HepG2 (cell line): ENCODE results near the gene SNAI1. TPM values are rescaled to one million over a fixed set of nuclear protein-coding genes. Genes with fewer than 3 reads are reported as not detected.

ENCODE experiments used
- EZH2 ChIP-seq: conservative IDR thresholded peaks from 2 replicates; pipeline ENCODE4 v1.6.1; 2012; ENCODE audit warnings: mild to moderate bottlenecking, low read depth, low read length, moderate library complexity
- GLI4 ChIP-seq: sonication (generic); formaldehyde crosslinking; IDR thresholded peaks from 2 replicates; pipeline ENCODE4 v1.5.1; 2020; ENCODE audit warnings: missing genetic modification reagents, mild to moderate bottlenecking, moderate library complexity, borderline replicate concordance
- KAT7 ChIP-seq: IDR thresholded peaks from 2 replicates; pipeline ENCODE4 v1.6.1; 2018; ENCODE audit warnings: borderline replicate concordance, missing compliant biosample characterization
- MBNL3 ChIP-seq: fragments of 250-450 bp; sonication (Bioruptor Pico); conservative IDR thresholded peaks from 2 replicates; pipeline ENCODE4 v1.8.0; 2022; ENCODE audit warnings: mild to moderate bottlenecking, inconsistent platforms
- PBX2 ChIP-seq: IDR thresholded peaks from 2 replicates; pipeline ENCODE4 v1.6.1; 2016; ENCODE audit warnings: control low read depth
- SSRP1 ChIP-seq: IDR thresholded peaks from 2 replicates; pipeline ENCODE4 v1.6.1; 2016; ENCODE audit warnings: control low read depth
- ZNF318 ChIP-seq: sonication (generic); formaldehyde crosslinking; IDR thresholded peaks from 2 replicates; pipeline ENCODE4 v1.4.0; 2020; ENCODE audit warnings: mild to moderate bottlenecking, missing genetic modification reagents
- ZNF598 ChIP-seq: sonication (generic); formaldehyde crosslinking; IDR thresholded peaks from 2 replicates; pipeline ENCODE4 v1.5.1; 2020; ENCODE audit warnings: mild to moderate bottlenecking, missing genetic modification reagents, borderline replicate concordance
- ZNF788 ChIP-seq: sonication (generic); formaldehyde crosslinking; IDR thresholded peaks from 2 replicates; pipeline ENCODE4 v1.5.0; 2020; ENCODE audit warnings: mild to moderate bottlenecking, missing genetic modification reagents, borderline replicate concordance
- ZSCAN25 ChIP-seq: sonication (generic); formaldehyde crosslinking; IDR thresholded peaks from 2 replicates; pipeline ENCODE4 v1.8.0; 2022; ENCODE audit warnings: mild to moderate bottlenecking, missing genetic modification reagents
- ZSCAN29 ChIP-seq: sonication (generic); formaldehyde crosslinking; conservative IDR thresholded peaks from 2 replicates; pipeline ENCODE4 v1.4.0; 2020; ENCODE audit warnings: mild to moderate bottlenecking, missing genetic modification reagents
- polyA plus RNA-seq, 8 experiments: library from polyadenylated mRNA; depleted of rRNA in 3 of 8; stranded (reverse) in 7 of 8; unstranded in 1 of 8; fragments of >200 nt; fragmentation: Illumina TruSeq in 4 of 8; extraction: Trizol in 4 of 8; gene quantifications; 2 replicates each; pipeline versions ENCODE4 v1.2.1 to v1.2.3, GENCODE V29; 2011 to 2016; ENCODE audit warnings: low read depth in 4 of 8, missing spikeins in 1 of 8, mixed read lengths in 1 of 8; ENCODE audit not compliant: insufficient read depth in 1 of 8
- total RNA-seq, 5 experiments: library from RNA; depleted of rRNA; stranded (reverse); fragments of >200 nt; fragmentation: Illumina TruSeq; extraction: Trizol; gene quantifications; 2 replicates each; pipeline ENCODE4 v1.2.3, GENCODE V29; 2016; ENCODE audit warnings: low read depth in 1 of 5
- TF ChIP-seq, protein P1 (sequence below), 2 experiments: sonication (generic) in 1 of 2; formaldehyde crosslinking in 1 of 2; IDR thresholded peaks; 2 replicates each; pipeline versions ENCODE4 v1.5.1 to v1.6.1; 2011 to 2020; ENCODE audit warnings: borderline replicate concordance in 1 of 2, low read depth in 1 of 2, low read length in 1 of 2, mild to moderate bottlenecking in 1 of 2, missing genetic modification reagents in 1 of 2, moderate library complexity in 1 of 2
- TF ChIP-seq, protein P2 (sequence below): sonication (generic); formaldehyde crosslinking; IDR thresholded peaks from 2 replicates; pipeline ENCODE4 v1.5.1; 2020; ENCODE audit warnings: mild to moderate bottlenecking, missing genetic modification reagents, borderline replicate concordance

SNAI1 gene
- total and polyA plus RNA-seq, 2 of the 13 experiments (the other 11 are each of a cell fraction or from before 2014, with no cell fraction given) = 1.3 to 1.4 TPM

GRCh38 chr20:49938173-49939163 lies 44.3 kb upstream of the SNAI1 start (continued):
- TF ChIP-seq ZNF318 (CRISPR knock-in tag) = 0 out of 2 replicates have a peak, but pooled peaks have one; percentile 68
- TF ChIP-seq, protein P1, sequence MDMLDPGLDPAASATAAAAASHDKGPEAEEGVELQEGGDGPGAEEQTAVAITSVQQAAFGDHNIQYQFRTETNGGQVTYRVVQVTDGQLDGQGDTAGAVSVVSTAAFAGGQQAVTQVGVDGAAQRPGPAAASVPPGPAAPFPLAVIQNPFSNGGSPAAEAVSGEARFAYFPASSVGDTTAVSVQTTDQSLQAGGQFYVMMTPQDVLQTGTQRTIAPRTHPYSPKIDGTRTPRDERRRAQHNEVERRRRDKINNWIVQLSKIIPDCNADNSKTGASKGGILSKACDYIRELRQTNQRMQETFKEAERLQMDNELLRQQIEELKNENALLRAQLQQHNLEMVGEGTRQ (IDR thresholded peaks at IDR 0.05; ENCODE audit: low read depth, low read length) = 0 out of 2 replicates have a peak, but pooled peaks have one; percentile 33
- TF ChIP-seq, protein P1 (CRISPR knock-in tag; IDR thresholded peaks at IDR 0.05; ENCODE audit: borderline replicate concordance) = no peak; the same call in 1 of the 2 replicates
- no peak for TF ChIP-seq MBNL3 (CRISPR knock-in tag)
- no peak for TF ChIP-seq EZH2
- TF ChIP-seq ZNF788 = 0 out of 2 replicates have a peak, but pooled peaks have one; percentile 31
- TF ChIP-seq KAT7 (CRISPR knock-in tag) = no peak
- peak; percentile 43; the same call in 1 of the 2 replicates for TF ChIP-seq ZNF598 (CRISPR knock-in tag)
- TF ChIP-seq ZSCAN25 (CRISPR knock-in tag) = 0 out of 2 replicates have a peak, but pooled peaks have one; percentile 26
- 0 out of 2 replicates have a peak, but pooled peaks have one; percentile 42 for TF ChIP-seq SSRP1 (CRISPR knock-in tag)
- TF ChIP-seq, protein P2, sequence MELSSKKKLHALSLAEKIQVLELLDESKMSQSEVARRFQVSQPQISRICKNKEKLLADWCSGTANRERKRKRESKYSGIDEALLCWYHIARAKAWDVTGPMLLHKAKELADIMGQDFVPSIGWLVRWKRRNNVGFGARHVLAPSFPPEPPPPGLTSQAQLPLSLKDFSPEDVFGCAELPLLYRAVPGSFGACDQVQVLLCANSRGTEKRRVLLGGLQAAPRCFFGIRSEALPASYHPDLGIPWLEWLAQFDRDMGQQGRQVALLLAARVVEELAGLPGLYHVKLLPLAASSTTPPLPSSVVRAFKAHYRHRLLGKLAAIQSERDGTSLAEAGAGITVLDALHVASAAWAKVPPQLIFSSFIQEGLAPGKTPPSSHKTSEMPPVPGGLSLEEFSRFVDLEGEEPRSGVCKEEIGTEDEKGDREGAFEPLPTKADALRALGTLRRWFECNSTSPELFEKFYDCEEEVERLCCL (CRISPR knock-in tag) = 0 out of 2 replicates have a peak, but pooled peaks have one; percentile 18
- 0 out of 2 replicates have a peak, but pooled peaks have one; percentile 11 for TF ChIP-seq PBX2 (CRISPR knock-in tag)
- TF ChIP-seq ZSCAN29 = 0 out of 2 replicates have a peak, but pooled peaks have one; percentile 9
- no peak for TF ChIP-seq GLI4 (CRISPR knock-in tag)
